ENCODE measurements around the gene B4GALT1. TPM values are rescaled to one million over a fixed set of nuclear protein-coding genes. Genes with fewer than 3 reads are reported as not detected.
A peak's percentile ranks its signal among the peaks of the same experiment; 100 is the strongest.

B4GALT1 gene
- total and polyA plus RNA-seq, 8 donors, result 6.4 to 125 (median 24.9) TPM

DNA sequence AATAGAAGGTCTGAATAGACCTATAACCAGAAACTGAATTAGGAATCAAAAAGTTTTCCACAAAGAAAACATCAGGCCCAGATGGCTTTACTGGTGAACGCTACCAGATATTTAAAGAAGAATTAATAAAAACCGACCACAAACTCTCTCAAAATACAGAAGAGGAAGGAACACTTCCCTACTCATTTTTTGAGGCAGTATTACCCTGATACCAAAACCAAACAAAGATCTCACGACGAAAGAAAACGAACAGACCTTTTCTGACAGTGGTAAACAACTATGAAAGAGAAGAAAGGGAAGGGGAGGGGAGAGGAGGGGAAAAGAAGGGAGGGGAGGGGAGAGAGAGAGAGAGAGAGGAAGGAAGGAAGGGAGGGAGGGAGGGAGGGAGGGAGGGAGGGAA lies 13.5 kb downstream of the B4GALT1 start:
- Histone ChIP-seq H3K27me3 (no peaks in the 10 kb centered on the region), H3K36me3 (no peaks in the 10 kb centered on the region), H3K4me1 (peaks cover 37 to 96% (median 79%) of the 10 kb centered on the region in 4 donors), H3K9me3 (no peaks in the 10 kb centered on the region), H3K4me3 (no peak overlapping the region), H3K27ac (peak overlapping the region in 4 of 5 donors; percentile 4 to 99 (median 34))
- WGBS, 5 donors, result 44 to 65% (median 53%) methylated on average over 5 of the region's 5 CpGs
- DNase-seq, result no peak
- TF ChIP-seq, protein P1, sequence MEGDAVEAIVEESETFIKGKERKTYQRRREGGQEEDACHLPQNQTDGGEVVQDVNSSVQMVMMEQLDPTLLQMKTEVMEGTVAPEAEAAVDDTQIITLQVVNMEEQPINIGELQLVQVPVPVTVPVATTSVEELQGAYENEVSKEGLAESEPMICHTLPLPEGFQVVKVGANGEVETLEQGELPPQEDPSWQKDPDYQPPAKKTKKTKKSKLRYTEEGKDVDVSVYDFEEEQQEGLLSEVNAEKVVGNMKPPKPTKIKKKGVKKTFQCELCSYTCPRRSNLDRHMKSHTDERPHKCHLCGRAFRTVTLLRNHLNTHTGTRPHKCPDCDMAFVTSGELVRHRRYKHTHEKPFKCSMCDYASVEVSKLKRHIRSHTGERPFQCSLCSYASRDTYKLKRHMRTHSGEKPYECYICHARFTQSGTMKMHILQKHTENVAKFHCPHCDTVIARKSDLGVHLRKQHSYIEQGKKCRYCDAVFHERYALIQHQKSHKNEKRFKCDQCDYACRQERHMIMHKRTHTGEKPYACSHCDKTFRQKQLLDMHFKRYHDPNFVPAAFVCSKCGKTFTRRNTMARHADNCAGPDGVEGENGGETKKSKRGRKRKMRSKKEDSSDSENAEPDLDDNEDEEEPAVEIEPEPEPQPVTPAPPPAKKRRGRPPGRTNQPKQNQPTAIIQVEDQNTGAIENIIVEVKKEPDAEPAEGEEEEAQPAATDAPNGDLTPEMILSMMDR (IDR thresholded peaks at IDR 0.05), result no peak
- TF ChIP-seq EP300 (IDR thresholded peaks at IDR 0.05), result no peak
- TF ChIP-seq POLR2AphosphoS5 (IDR thresholded peaks at IDR 0.05), result no peak
- TF ChIP-seq POLR2A (IDR thresholded peaks at IDR 0.05), result no peak
- intact Hi-C loops (cut with DNase I; ENCODE audit: low total_unique reads), result no loop called here

DNA sequence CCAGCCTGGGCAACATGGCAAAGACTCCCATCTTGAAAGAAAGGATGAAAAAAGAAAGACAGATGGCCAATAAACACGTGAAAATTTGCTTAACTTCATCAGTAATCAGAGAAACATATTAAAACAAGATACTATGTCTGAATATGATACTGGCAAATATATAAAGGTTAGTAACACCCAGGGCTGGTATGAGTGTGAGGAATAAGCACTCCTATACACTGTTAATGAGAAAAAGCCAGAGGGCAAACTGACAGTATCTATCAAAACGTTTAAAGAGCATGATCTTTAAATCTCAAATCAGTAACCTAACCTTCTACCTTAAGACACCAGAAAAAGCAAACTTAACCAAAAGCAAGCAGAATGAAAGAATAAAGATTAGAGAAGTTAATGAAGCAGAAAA lies 14.1 kb downstream of the B4GALT1 start:
- H3K4me1 ChIP-seq, result peaks cover 36 to 96% (median 78%) of the 10 kb centered on the region in 4 donors
- no peak overlapping the region for H3K4me3 ChIP-seq
- H3K27me3 ChIP-seq, result no peaks in the 10 kb centered on the region
- peak overlapping the region in 1 of 5 donors; percentile 99 for H3K27ac ChIP-seq
- intact Hi-C loops (cut with DNase I; ENCODE audit: low total_unique reads), result no loop called here
- no peak for TF ChIP-seq EP300 (IDR thresholded peaks at IDR 0.05)
- no peak for TF ChIP-seq POLR2AphosphoS5 (IDR thresholded peaks at IDR 0.05)
- TF ChIP-seq, protein P1 (IDR thresholded peaks at IDR 0.05), result no peak
- TF ChIP-seq POLR2A (IDR thresholded peaks at IDR 0.05), result no peak
- H3K9me3 ChIP-seq, result no peaks in the 10 kb centered on the region
- DNase-seq, result no peak
- no peaks in the 10 kb centered on the region for H3K36me3 ChIP-seq
- WGBS, 5 donors, result 31 to 62% (median 48%) methylated on average over 2 of the region's 2 CpGs

DNA sequence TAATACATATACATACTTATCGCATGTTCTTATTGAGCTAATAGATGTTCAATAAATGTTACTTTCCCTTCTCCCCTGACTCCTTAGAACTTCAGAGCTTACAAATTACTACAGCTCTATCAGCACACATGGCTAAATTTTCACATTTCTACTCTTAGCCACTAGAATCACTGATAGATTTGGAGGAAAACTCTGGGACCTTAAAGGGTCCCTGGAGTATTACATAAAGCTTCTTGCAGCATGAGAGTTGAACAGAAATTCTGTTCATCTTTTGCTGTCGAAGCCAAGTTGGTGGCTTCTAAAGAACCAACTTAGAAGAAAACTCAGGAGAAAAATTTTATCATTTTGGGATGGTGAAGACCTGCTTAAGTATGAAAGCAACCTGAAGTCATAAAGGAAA lies 15.5 kb downstream of the B4GALT1 start:
- H3K4me1 ChIP-seq, result peaks cover 29 to 93% (median 74%) of the 10 kb centered on the region in 4 donors
- no peaks in the 10 kb centered on the region for H3K27me3 ChIP-seq
- WGBS, 5 donors, result 63 to 85% (median 72%) methylated on average over 2 of the region's 2 CpGs
- H3K27ac ChIP-seq, result peak overlapping the region in 4 of 5 donors; percentile 65 to 99 (median 84)
- H3K9me3 ChIP-seq, result no peaks in the 10 kb centered on the region
- H3K36me3 ChIP-seq, result no peaks in the 10 kb centered on the region
- TF ChIP-seq EP300 (IDR thresholded peaks at IDR 0.05) (no peak), POLR2A (IDR thresholded peaks at IDR 0.05) (no peak), POLR2AphosphoS5 (IDR thresholded peaks at IDR 0.05) (no peak)
- TF ChIP-seq, protein P1 (IDR thresholded peaks at IDR 0.05), result no peak
- no peak for DNase-seq
- H3K4me3 ChIP-seq, result peak overlapping the region in 1 of 4 donors; percentile 29
- intact Hi-C loops (cut with DNase I; ENCODE audit: low total_unique reads), result no loop called here

DNA sequence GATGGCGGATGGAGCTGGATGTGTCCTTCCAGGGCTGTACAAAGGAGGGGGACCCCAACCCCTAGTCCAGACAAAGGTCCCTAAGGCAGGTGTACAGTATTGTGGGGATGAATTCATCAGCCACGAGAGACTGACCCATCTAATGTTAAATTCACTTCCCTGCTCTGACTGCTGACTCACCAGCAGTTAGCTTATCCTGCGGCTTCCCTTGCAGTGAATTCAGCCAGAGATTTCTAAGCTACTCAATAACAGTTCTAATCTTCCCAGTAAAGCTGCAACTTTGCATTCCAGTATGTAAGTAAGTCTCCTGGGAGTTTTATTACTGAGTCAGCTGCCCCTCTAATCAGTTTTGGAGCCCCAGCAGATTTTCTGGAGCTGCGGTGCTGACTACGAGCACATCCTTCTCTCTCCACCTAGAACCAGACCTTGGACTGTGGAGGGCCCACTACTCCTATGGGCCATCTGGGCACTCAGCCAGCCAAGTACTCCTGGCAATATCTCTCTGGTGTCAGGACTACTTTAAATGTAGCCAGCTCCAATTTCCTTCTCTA lies 16.1 kb downstream of the B4GALT1 start:
- peak overlapping the region in 1 of 4 donors; percentile 29 for H3K4me3 ChIP-seq
- intact Hi-C loops (cut with DNase I; ENCODE audit: low total_unique reads), result no loop called here
- H3K27ac ChIP-seq, result peak overlapping the region; percentile 65 to 99 (median 84)
- peak in 1 of 2 donors; percentile 85 for DNase-seq
- H3K27me3 ChIP-seq, result no peaks in the 10 kb centered on the region
- H3K4me1 ChIP-seq, result peaks cover 29 to 92% (median 74%) of the 10 kb centered on the region in 4 donors
- TF ChIP-seq POLR2AphosphoS5 (IDR thresholded peaks at IDR 0.05) (peak in 2 of 3 donors; percentile 21 to 70), POLR2A (IDR thresholded peaks at IDR 0.05) (no peak)
- H3K9me3 ChIP-seq, result no peaks in the 10 kb centered on the region
- H3K36me3 ChIP-seq, result no peaks in the 10 kb centered on the region
- 14 to 25% (median 23%) methylated on average over 5 of the region's 5 CpGs for WGBS, 5 donors

DNA sequence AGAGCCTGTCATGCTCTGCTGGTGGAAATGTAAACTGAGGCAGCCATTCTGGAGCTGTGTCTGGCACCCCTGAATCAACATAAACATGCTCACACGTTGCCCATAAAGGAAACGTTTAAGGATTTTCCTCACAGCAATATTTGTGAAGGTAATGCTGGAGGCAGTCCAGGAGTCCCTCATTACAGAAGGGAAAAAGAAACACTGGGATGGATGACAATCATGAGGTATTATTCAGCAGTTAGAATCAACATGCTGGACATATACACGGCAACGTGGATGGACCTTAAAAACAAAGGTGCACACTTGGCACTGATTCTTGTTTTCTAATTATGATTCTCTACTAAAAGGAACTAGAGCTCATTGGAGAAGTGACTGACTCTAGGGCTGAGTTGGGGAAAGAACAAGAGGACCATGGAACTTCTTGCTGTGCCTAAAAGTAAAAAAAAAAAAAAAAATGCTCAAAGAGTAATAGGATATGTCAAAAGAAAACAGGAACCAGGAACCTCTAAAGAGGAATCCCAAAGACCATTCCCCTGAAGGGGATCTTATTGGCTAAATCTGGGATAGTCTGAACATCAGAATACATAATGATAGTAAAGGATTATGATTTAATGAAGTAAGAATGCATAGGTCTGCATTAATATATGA lies 18.6 kb downstream of the B4GALT1 start:
- H3K36me3 ChIP-seq, result no peaks in the 10 kb centered on the region
- H3K9me3 ChIP-seq, result no peaks in the 10 kb centered on the region
- WGBS, 5 donors, result 15 to 35% (median 18%) methylated on average over 4 of the region's 4 CpGs
- intact Hi-C loops (cut with DNase I; ENCODE audit: low total_unique reads), result no loop called here
- no peak for DNase-seq
- TF ChIP-seq POLR2A (IDR thresholded peaks at IDR 0.05) (no peak), POLR2AphosphoS5 (IDR thresholded peaks at IDR 0.05) (no peak), EP300 (IDR thresholded peaks at IDR 0.05) (no peak)
- TF ChIP-seq, protein P1 (IDR thresholded peaks at IDR 0.05), result no peak
- peaks cover 44 to 95% (median 77%) of the 10 kb centered on the region in 4 donors for H3K4me1 ChIP-seq
- peak overlapping the region in 1 of 5 donors; percentile 32 for H3K27ac ChIP-seq
- no peak overlapping the region for H3K4me3 ChIP-seq
- no peaks in the 10 kb centered on the region for H3K27me3 ChIP-seq
